HEK293T (cell line): Measurements from ENCODE around the gene PLCB2.

Source experiments
- ARNT ChIP-seq: fragments of 450-650 bp; IDR thresholded peaks from 2 replicates; pipeline ENCODE4 v1.6.1; 2017; ENCODE audit warnings: mild to moderate bottlenecking
- ELF4 ChIP-seq: fragments of 450-650 bp; IDR thresholded peaks from 2 replicates; pipeline ENCODE4 v1.6.1; 2017; ENCODE audit warnings: antibody characterized with exemption
- TARDBP ChIP-seq: fragments of 450-650 bp; IDR thresholded peaks from 2 replicates; pipeline ENCODE4 v1.6.1; 2016

DNA sequence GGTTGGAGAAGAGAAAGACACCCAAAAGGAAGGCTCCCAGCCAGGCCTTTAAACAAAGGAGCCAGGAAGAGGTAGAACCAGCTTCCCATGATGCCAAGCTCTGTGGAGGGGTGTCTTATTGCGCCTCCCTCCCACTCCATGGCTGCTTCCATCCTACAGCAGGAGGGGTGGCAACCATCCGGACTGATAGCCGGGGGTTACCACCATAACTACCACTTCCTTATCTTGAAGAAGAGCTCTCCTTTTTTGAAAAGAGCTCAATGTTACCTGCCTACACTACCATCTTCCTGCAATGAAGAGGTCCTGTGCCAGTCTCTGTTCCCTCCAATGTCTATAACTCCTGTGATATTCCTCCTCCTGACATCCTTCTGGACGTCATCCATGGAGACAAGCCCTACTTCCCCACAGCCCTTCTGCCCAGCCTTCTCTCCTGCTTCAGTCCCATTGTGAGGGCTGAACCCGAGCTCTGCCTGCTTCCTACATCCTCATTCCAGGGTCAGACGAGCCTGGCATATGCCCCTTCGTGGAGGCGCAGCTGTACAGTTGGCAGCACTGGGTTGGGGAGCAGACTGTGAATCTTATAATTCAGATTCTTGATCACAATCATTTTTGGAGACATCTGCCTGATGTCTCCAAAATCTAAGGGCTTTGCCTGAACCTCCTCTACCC, 24.5 kb upstream of the PLCB2 start:
- TF ChIP-seq ELF4: no peak
- no peak for TF ChIP-seq ARNT
- no peak for TF ChIP-seq TARDBP
